NCI-H1436 treated with DMSO at 0.1 percent for 48 hours (cell line): ENCODE measurements around the gene ADIPOR2.

ENCODE experiments used
- DNase-seq: peaks from one replicate; lab custom pipeline; 2025; lab: John Stamatoyannopoulos, UW

ADIPOR2 gene

DNA sequence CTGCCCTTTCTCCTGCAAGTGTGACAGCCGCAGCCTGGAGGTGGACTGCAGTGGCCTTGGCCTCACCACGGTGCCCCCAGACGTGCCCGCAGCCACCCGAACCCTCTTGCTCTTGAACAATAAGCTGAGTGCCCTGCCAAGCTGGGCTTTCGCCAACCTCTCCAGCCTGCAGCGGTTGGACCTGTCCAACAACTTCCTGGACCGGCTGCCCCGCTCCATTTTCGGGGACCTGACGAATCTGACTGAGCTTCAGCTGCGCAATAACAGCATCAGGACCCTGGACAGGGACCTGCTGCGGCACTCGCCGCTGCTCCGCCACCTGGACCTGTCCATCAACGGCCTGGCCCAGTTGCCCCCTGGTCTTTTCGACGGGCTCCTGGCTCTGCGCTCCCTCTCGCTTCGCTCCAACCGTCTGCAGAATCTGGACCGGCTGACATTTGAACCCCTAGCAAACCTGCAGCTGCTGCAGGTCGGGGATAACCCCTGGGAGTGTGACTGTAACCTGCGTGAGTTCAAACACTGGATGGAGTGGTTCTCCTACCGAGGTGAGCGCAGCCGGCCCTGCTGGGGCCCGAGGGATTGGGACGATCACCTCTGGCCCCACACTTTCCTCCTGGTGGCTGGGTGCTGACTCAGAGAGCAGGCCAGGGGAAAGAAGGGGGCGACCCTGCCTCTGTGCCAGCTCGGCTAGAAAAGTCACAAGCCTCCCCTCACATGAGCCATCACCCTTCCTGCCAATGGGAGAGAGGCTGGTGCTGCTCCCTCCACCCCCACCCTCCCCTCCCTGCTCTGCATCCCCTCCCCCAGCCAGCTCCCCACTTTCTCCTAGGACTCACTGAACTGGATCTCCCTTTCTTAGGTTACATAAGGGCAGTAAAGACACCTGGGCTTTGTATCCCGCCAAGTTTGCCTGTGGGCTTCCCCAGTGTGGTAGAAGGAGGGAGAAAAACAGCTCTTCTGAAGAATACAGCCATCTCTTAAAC is 140.4 kb downstream of the ADIPOR2 start:
- no peak for DNase-seq

DNA sequence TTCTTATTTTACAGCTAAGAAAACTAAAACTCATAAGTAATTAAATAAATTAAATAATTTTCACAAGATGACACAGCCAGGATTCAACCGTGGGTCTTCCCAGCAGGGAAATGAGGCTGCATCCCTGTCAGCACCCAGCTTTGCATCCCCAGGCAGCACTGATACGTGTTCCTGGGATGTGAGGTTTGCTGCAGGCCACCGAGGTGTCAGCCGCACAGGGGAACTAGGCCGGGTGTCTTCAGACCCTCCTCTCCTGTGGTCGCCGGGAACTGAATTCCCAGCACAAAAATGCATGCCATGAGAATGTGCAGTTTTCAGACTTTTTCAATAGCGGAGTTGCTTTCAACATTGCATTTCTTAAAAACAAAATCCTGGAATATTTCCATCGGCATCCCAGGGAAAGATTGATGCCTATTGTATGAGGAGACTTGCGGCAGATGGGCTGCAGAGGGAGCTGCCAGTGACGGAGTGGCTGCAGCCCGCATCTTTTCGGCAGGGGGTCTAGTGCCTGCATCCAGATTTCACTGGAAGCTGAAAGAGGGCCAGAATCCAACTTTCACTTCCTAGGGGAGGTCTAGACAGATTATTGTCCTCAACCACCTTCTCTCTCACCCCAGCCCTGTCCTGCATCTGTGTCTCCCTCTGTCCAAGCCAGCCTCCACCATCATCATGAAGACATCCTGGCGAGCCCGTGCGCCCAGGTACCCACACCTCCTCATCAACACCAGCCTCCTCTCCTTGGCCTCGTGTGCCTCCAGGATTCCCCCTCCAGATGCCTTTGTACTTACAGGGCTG is 142.1 kb downstream of the ADIPOR2 start:
- DNase-seq = no peak

DNA sequence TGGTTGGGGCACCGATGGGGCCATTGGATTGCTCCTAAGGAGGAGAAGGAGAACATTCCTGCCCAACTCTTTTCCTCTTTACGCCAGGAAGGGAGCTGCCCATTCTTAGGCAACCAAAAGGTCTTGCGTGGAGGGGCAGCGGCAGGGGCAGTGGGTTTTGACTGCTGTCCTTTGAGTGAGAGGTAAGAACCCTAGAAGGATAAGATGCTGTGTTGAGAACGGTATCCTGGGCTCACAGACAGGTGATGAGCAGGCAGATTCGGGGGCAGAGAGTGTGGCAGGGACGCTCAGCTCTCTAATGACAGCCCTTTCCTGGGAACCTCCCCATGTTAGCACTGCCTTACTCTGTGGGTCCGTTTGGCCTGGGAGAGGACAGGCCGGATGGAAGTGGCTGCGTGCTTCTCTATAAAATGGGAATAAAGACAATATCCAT is 142.7 kb downstream of the ADIPOR2 start:
- no peak for DNase-seq

DNA sequence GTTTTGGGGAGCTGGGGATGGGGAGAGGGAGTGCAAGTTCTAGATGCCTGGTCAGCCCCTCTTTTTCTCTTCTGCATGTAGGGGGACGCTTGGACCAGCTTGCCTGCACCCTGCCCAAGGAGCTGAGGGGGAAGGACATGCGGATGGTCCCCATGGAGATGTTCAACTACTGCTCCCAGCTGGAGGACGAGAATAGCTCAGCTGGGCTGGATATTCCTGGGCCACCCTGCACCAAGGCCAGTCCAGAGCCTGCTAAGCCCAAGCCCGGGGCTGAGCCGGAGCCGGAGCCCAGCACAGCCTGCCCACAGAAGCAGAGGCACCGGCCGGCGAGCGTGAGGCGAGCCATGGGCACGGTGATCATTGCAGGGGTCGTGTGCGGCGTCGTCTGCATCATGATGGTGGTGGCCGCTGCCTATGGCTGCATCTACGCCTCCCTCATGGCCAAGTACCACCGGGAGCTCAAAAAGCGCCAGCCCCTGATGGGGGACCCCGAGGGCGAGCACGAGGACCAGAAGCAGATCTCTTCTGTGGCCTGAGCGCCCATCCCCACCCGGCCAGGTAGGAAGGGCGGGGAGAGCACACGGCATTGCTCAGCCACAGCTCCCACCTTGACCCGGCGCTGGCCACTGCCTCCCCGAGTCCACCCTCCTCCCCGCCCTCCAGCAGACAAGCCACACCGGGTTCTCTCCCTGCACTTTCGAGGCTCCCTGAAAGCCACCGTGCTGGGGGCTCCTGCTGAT is 143.5 kb downstream of the ADIPOR2 start:
- no peak for DNase-seq

DNA sequence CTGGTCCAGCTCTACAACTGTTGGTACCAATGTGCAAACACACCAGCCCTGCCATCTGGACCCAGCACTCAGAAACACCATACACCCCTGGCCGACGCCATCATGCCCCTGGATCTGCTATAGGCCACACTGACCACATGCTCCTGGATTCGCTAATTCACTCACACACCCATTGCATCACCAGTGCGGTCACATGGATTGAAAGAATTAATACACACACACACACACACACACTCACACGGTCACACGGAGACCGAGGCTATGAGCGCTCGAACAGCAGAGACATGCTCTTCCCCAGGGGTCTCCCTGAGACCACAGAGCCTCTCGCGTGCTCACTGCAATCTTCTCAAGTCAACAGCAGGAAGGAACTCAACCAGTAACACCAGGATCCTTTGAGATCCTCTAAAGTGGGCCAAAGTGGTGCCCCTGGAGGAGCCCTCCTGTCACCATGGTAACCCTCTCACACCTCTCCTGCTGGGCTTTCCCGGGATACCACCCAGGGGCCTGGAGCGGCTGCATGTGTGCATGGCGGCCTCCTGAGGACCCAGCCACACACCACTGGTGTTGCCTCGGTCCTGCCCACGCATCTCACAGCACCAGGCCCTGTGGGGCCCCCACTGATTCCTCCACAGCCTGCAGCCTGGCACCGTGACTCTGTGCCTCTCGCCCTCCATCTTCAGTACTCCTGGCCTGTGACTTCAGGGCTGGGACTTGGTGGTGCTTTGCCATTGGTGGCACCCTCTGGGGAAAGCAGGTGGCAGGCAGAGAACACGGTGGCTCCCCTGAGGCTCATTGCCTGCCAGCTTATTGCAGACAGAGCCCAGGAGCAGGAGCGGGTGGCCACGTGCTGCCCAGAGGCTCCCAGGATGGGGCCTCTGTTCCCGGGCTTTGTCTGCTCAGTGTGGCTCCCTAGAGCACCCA is 144.6 kb downstream of the ADIPOR2 start:
- peak; percentile 76 for DNase-seq

DNA sequence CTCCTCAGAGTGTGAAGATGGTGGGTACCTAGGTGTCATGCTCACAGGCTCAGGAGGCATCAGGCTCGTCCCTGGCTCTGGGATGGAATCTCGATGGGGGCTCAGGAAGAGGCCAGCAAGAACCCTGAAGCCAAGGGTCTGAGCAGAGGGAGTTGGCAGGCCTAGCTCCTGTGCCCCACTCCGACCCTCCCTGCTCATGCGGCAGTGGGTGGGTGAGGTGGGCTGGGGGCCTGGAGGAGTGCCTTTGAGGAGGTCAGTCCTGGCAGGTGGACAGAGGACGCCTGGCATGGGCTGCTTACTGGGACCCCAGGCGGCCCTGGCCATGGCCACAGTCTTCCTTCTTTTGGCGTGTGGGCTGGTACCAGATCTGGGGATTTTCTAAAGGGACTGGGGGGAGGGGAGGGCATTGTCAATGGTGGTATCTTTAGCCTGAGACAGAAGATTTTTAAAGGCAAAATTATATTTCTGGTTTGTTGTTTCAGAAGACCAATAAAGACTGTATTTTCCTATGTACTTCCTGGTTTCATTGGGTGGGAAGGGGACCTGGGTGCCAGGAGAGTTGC is 145.5 kb downstream of the ADIPOR2 start:
- no peak for DNase-seq

DNA sequence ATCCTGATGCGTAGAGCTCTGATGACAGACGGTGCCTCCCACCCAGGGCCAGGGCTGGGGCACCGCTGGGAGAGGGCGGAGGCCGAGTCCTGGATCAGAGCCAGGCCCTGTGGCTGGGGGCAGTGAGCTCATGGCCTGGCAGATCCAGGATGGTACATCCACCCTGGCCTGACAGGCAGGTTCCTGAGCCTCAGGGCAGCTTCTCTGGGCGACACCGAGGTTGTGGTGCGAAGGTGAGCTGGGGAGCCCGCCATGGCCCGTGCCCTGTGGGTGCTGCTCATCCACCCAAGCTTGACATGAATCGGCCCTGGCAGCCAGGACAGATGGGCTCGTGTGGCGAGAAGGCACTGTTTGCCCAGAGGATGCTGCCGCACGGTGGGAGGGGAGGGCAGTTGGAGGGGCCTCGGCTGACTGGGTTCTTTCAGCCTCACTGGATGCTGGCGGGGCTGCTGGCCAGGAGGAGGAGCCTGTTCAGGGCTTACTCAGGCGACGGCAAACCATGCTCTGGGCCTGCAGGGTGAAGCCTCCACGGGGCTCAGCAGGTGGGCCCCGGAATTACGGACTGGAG is 146.1 kb downstream of the ADIPOR2 start:
- DNase-seq = no peak

DNA sequence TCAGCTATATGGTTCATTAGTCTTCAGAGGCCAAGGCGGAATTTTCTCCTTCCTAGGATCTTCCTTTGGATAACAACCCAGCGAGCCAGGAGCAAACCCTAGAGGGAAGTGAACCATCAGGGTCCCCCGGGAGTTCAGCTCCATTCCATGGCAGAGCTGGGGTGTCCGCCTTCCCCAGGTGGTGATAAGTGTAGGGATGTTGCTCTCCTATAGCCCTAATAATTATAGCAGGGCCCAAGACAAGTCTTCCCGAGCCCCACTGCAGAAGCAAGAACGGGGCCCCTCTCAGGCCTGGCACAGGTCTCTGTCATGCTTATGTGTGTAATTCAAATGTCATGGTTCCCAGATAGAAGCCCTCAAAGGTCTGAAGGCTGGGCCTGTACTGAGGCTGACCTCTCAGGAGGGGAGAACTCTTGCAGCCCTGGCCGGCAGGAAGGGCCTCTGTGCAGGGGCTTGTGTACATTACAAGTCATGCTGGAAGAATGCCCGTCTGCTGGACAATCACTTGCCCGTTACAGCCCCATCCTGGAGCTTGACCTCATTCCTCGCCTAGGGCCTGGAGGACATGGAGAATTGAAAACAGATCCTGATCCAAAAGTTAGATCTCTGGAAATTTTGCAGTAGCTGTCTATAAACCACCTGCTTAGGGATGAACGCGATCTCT is 146.8 kb downstream of the ADIPOR2 start:
- DNase-seq = no peak
